Fibroblast of the aortic adventitia (primary cell): Measurements from ENCODE around the gene PRKCH. TPM values are rescaled to one million over a fixed set of nuclear protein-coding genes. Genes with fewer than 3 reads are reported as not detected.

ENCODE experiments used
- DNase-seq: peaks from one replicate; pipeline ENCODE4 v3.0.0-alpha.2; 2010; ENCODE audit warnings: low read depth
- H3K4me3 ChIP-seq: 2 replicates; pipeline ENCODE4 v1.5.1; 2011; ENCODE audit warnings: low read depth, mild to moderate bottlenecking, control low read depth, low read length, moderate library complexity
- total RNA-seq: library from RNA; depleted of rRNA; stranded (reverse); fragments of >200 nt; gene quantifications from 2 replicates; pipeline ENCODE4 v1.2.3, GENCODE V29; 2012; ENCODE audit warnings: low replicate concordance
- TF ChIP-seq, protein P1 (sequence below): IDR thresholded peaks from 2 replicates; pipeline ENCODE4 v1.5.1; 2011; ENCODE audit warnings: mild to moderate bottlenecking, low read length, control low read depth, inconsistent platforms; ENCODE audit not compliant: insufficient read depth

Gene PRKCH
- total RNA-seq, 1 donor = 4.2 TPM

DNA sequence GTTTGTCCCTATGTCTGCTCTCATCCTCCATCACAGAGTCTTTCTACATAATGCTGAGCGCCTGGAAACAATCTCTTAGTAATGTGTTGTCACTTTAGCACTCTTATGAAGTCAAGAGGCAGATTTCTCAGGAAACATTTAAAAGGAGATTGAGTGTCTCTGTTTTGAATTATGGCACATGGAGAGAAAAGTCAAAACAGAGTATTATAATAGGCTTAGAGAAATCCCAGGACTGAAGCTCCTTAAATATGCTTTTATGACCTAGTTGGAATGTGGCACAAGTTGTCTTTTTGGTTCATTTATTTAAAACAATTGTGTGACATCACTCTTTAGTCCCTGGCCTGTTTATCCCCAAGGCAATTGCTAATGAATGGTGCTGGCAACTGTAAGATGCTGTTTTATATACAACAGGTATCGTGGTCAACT, 256.1 kb downstream of the PRKCH start:
- TF ChIP-seq, protein P1, sequence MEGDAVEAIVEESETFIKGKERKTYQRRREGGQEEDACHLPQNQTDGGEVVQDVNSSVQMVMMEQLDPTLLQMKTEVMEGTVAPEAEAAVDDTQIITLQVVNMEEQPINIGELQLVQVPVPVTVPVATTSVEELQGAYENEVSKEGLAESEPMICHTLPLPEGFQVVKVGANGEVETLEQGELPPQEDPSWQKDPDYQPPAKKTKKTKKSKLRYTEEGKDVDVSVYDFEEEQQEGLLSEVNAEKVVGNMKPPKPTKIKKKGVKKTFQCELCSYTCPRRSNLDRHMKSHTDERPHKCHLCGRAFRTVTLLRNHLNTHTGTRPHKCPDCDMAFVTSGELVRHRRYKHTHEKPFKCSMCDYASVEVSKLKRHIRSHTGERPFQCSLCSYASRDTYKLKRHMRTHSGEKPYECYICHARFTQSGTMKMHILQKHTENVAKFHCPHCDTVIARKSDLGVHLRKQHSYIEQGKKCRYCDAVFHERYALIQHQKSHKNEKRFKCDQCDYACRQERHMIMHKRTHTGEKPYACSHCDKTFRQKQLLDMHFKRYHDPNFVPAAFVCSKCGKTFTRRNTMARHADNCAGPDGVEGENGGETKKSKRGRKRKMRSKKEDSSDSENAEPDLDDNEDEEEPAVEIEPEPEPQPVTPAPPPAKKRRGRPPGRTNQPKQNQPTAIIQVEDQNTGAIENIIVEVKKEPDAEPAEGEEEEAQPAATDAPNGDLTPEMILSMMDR = no peak
- no peak for DNase-seq
- no peak overlapping the region for H3K4me3 ChIP-seq

DNA sequence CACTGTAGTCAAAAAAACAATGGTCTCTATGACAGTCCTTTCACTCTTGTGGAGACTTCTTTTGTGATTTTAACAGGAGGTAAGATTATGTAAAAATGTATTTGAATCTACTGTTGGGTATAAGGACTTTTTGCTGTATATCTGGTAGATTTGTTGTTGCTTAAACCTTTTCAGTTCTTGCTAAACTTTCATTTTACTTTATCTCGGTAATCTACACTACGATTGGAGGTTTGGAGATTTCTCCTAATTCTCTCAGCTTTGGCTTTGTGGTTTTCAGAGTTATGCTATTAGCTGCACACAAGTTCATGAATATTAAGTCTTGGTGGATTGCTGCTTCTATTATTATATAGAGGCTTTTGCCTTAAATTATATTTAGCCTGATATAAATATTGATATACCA, 257.4 kb downstream of the PRKCH start:
- no peak overlapping the region for H3K4me3 ChIP-seq
- TF ChIP-seq, protein P1 = no peak
- peak; percentile 51 for DNase-seq

DNA sequence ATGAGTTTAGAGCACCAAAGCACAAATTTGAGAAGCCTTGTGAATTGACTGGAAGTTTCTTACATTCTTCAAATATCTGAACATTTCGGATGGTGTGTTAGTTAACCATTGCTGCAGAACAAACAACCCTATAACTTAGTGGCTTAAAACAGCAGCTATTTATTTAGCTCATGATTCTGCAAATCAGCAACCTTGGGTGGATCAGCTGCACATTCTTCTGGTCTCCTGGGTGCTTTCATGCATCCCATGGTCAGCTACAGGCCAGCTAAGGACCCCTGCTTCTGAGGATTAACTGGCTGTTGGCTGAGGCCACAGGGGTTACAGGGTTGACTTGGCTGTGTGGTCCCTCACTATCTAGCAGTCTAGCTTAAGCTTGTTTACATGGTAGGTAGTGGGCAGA, 260.0 kb downstream of the PRKCH start:
- TF ChIP-seq, protein P1 = no peak
- H3K4me3 ChIP-seq = no peak overlapping the region
- no peak for DNase-seq

DNA sequence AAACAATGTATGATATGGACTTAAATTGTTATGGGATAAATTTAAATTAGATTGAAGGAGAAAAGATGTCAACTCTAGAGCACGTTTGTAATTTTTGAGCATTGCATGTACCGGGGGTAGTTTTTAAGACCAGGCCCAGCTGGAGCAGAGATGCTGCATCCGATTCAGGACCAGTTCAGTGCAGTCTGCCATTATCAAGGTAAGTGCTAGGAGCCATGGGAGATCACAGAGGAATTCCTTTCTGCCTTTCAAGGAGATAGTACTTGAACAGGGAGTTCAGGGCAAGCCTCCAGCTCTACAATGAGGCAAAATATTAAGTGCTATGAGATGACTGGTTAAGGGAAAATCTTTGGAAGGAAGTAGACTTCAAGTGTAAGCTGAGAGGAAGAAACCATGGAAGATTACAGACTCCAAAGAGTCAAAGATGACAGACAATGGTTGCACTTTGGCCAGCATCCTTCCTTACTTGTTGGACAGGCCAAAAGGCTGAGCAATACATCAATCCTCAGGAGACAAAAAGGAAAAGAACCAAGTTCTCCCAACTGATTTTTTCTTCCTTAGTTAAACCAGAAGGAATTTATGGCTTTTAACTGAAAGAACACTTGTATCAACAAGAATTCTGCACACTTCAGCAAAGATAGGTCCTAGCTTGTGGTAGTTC, 260.7 kb downstream of the PRKCH start:
- H3K4me3 ChIP-seq = no peak overlapping the region
- TF ChIP-seq, protein P1 = no peak
- peak; percentile 96 for DNase-seq

DNA sequence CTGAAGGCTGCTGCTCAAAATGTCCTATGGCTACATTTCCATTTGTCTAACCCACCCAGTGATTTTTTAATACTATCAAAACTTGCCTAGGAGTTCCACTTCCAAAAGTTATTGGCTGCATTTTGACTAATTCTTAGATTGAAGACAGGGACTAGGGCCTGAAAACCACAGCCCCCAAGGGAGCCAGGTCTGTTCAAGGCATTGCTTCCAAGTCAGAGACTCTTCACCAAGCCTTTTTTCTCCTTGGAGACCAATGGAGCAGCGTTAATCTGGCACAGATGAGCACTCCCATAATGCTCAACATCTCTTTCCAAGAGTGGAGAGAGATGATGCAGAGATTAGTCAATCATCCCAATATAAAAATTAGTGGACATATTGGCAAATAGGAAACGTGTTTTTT, 261.4 kb downstream of the PRKCH start:
- peak; percentile 82 for DNase-seq
- no peak overlapping the region for H3K4me3 ChIP-seq
- TF ChIP-seq, protein P1 = no peak

DNA sequence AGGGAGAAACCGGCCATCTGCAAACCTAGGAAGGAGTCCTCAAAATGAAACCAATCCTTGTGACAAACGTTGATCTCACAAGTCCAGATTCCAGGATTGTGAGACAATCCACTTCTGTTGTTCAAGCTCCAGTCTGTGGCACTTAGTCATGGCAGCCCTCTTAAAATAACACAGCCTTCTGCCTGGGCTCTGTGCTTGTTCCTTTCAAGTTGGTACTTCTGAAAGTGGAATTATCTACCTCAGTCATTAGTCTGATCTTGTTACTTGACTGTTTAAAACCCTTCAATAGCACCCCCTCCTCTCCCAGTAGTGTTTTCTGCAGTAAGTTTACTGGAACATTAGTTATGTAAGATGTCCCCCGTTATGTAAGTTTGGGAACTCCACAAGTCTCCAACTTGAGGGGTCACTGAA, 263.0 kb downstream of the PRKCH start:
- H3K4me3 ChIP-seq = no peak overlapping the region
- DNase-seq = peak; percentile 72
- TF ChIP-seq, protein P1 = no peak
